HUES6 (cell line): ENCODE data around the gene RHBDD3.
"Not testable (repeated sequence)": the region's sequence is repeated elsewhere in the genome, so short reads cannot be mapped to it uniquely, and the experiment has no call there.

ENCODE experiments used
- H3K27ac ChIP-seq: 2 replicates; pipeline ENCODE4 v1.7.0; 2013; ENCODE audit warnings: low read depth, mild to moderate bottlenecking, low read length, inconsistent platforms
- H3K27me3 ChIP-seq: 2 replicates; pipeline ENCODE4 v1.6.1; 2013; ENCODE audit warnings: low read length; ENCODE audit not compliant: control insufficient read depth, insufficient read depth
- H3K36me3 ChIP-seq: 2 replicates; pipeline ENCODE4 v1.6.1; 2013; ENCODE audit warnings: low read length; ENCODE audit not compliant: control insufficient read depth, insufficient read depth
- H3K4me1 ChIP-seq: 2 replicates; pipeline ENCODE4 v1.6.1; 2013; ENCODE audit warnings: low read length; ENCODE audit not compliant: control insufficient read depth, insufficient read depth
- H3K4me3 ChIP-seq: 2 replicates; pipeline ENCODE4 v1.5.1; 2013; ENCODE audit warnings: low read depth, low read length
- H3K9ac ChIP-seq: one replicate; pipeline ENCODE4 v1.6.1; 2013; ENCODE audit warnings: mild to moderate bottlenecking, low read length
- H3K9me3 ChIP-seq: 2 replicates; pipeline ENCODE4 v1.6.1; 2013; ENCODE audit warnings: low read depth, low read length; ENCODE audit not compliant: control insufficient read depth, insufficient read depth

Gene RHBDD3

GRCh38 chr22:29256606-29257325 is 11.0 kb downstream of the RHBDD3 start:
- Histone ChIP-seq H3K36me3 (peaks cover 23% of the 10 kb centered on the region), H3K9me3 (no peaks in the 10 kb centered on the region)

GRCh38 chr22:29255064-29255621 is 12.6 kb downstream of the RHBDD3 start:
- Histone ChIP-seq H3K9me3 (no peaks in the 10 kb centered on the region), H3K4me3 (no peak overlapping the region), H3K27me3 (no peaks in the 10 kb centered on the region), H3K4me1 (no peaks in the 10 kb centered on the region), H3K27ac (no peak overlapping the region), H3K9ac (no peak overlapping the region), H3K36me3 (peaks cover 14% of the 10 kb centered on the region)

More at GRCh38 chr22:29256606-29257325, 11.0 kb downstream of the RHBDD3 start:
- no peak overlapping the region for H3K4me3 ChIP-seq
- no peak overlapping the region for H3K27ac ChIP-seq
- H3K27me3 ChIP-seq: no peaks in the 10 kb centered on the region
- no peak overlapping the region for H3K9ac ChIP-seq
- no peaks in the 10 kb centered on the region for H3K4me1 ChIP-seq

- H3K27me3 ChIP-seq: no peaks in the 10 kb centered on the region
- no peak overlapping the region for H3K4me3 ChIP-seq
- no peak overlapping the region for H3K9ac ChIP-seq
- H3K27ac ChIP-seq: no peak overlapping the region
- H3K36me3 ChIP-seq: peaks cover 5% of the 10 kb centered on the region
- H3K4me1 ChIP-seq: no peaks in the 10 kb centered on the region
- no peaks in the 10 kb centered on the region for H3K9me3 ChIP-seq
Observed at GRCh38 chr22:29254286-29254660, 13.5 kb downstream of the RHBDD3 start.

- Histone ChIP-seq H3K27me3 (no peaks in the 10 kb centered on the region), H3K4me3 (no peak overlapping the region), H3K27ac (no peak overlapping the region), H3K9me3 (no peaks in the 10 kb centered on the region), H3K9ac (no peak overlapping the region), H3K36me3 (no peaks in the 10 kb centered on the region), H3K4me1 (no peaks in the 10 kb centered on the region)
Observed at GRCh38 chr22:29253561-29254285, 14.1 kb downstream of the RHBDD3 start.

GRCh38 chr22:29251981-29252911 is 15.5 kb downstream of the RHBDD3 start:
- no peak overlapping the region for H3K4me3 ChIP-seq
- H3K27me3 ChIP-seq: no peaks in the 10 kb centered on the region
- no peak overlapping the region for H3K27ac ChIP-seq
- no peaks in the 10 kb centered on the region for H3K9me3 ChIP-seq
- H3K9ac ChIP-seq: no peak overlapping the region
- H3K36me3 ChIP-seq: no peaks in the 10 kb centered on the region
- H3K4me1 ChIP-seq: no peaks in the 10 kb centered on the region

GRCh38 chr22:29251265-29251664 is 16.5 kb downstream of the RHBDD3 start:
- no peaks in the 10 kb centered on the region for H3K27me3 ChIP-seq

GRCh38 chr22:29247891-29248290 is 19.9 kb downstream of the RHBDD3 start:
- H3K4me3 ChIP-seq, H3K27ac ChIP-seq, H3K9ac ChIP-seq, H3K9me3 ChIP-seq, H3K36me3 ChIP-seq, H3K27me3 ChIP-seq, H3K4me1 ChIP-seq: not testable (repeated sequence)

More at GRCh38 chr22:29251265-29251664, 16.5 kb downstream of the RHBDD3 start:
- H3K36me3 ChIP-seq: no peaks in the 10 kb centered on the region
- no peak overlapping the region for H3K27ac ChIP-seq
- H3K4me3 ChIP-seq: no peak overlapping the region
- H3K4me1 ChIP-seq: no peaks in the 10 kb centered on the region
- no peaks in the 10 kb centered on the region for H3K9me3 ChIP-seq
- no peak overlapping the region for H3K9ac ChIP-seq

GRCh38 chr22:29245626-29246385 is 22.0 kb downstream of the RHBDD3 start:
- no peak overlapping the region for H3K9ac ChIP-seq
- no peaks in the 10 kb centered on the region for H3K27me3 ChIP-seq
- no peak overlapping the region for H3K4me3 ChIP-seq
- H3K4me1 ChIP-seq: no peaks in the 10 kb centered on the region
- peaks cover 7% of the 10 kb centered on the region for H3K9me3 ChIP-seq
- H3K36me3 ChIP-seq: no peaks in the 10 kb centered on the region
- H3K27ac ChIP-seq: no peak overlapping the region

GRCh38 chr22:29244785-29245625 is 22.8 kb downstream of the RHBDD3 start:
- no peak overlapping the region for H3K9ac ChIP-seq
- H3K36me3 ChIP-seq: no peaks in the 10 kb centered on the region
- H3K27ac ChIP-seq: no peak overlapping the region
- H3K4me3 ChIP-seq: no peak overlapping the region
- no peaks in the 10 kb centered on the region for H3K4me1 ChIP-seq
- H3K9me3 ChIP-seq: peaks cover 7% of the 10 kb centered on the region
- H3K27me3 ChIP-seq: no peaks in the 10 kb centered on the region
